ENCODE data around the gene TBC1D16.

GRCh38 chr17:79982986-79983385 lies 52.7 kb downstream of the TBC1D16 start:
- no peak for TF ChIP-seq EZH2 (IDR thresholded peaks at IDR 0.05; ENCODE audit: borderline replicate concordance, insufficient read depth, low read depth, low read length, poor library complexity, severe bottlenecking)
- no peak for TF ChIP-seq CTCF (IDR thresholded peaks at IDR 0.05)

All from B cell (primary cell).